IMR-90 (cell line): ENCODE measurements around the gene LYPD6. TPM values are rescaled to one million over a fixed set of nuclear protein-coding genes. Genes with fewer than 3 reads are reported as not detected.

Source experiments
- ATAC-seq: fragments of 200-7000 bp; cut with Tn5 transposase; 2 replicates; pipeline ENCODE4 v1.9.1; 2020; ENCODE audit warnings: low read depth, mild to moderate bottlenecking, moderate library complexity
- BruUV-seq: library from RNA; stranded (reverse); fragments of 400-500 nt; replicated peaks from 2 replicates; lab custom pipeline; 2021; lab: Mats Ljungman, UMichigan
- CTCF ChIA-PET: fragments of 300-600 bp; formaldehyde crosslinking; extraction: SDS; loops from one replicate; lab custom pipeline; 2021; ENCODE audit warnings: antibody characterized with exemption; lab: Yijun Ruan, JAX
- POLR2A ChIA-PET: fragments of 300-600 bp; sonication (Branson Sonifier 250); formaldehyde crosslinking; loops from one replicate; lab custom pipeline; 2022; ENCODE audit warnings: antibody characterized with exemption; ENCODE audit not compliant: unreplicated experiment; lab: Charles Lee
- DNase-seq: peaks from one replicate; pipeline ENCODE4 v3.0.0; 2013
- H2AFZ ChIP-seq: replicated peaks from 2 replicates; pipeline ENCODE3; 2013; ENCODE audit warnings: low read length, mild to moderate bottlenecking; ENCODE audit not compliant: poor library complexity
- H2AK5ac ChIP-seq: 2 replicates; pipeline ENCODE4 v1.6.1; 2013; ENCODE audit warnings: low read depth, low read length, inconsistent platforms
- H2AK9ac ChIP-seq: replicated peaks from 2 replicates; pipeline ENCODE3; 2013; ENCODE audit warnings: mild to moderate bottlenecking, low read depth, low read length, moderate library complexity; ENCODE audit not compliant: poor library complexity
- H2BK120ac ChIP-seq: 2 replicates; pipeline ENCODE4 v1.6.1; 2013; ENCODE audit warnings: low read depth, low read length, inconsistent platforms
- H2BK15ac ChIP-seq: 3 replicates; pipeline ENCODE4 v1.6.1; 2013; ENCODE audit warnings: low read depth, low read length, inconsistent platforms
- H2BK20ac ChIP-seq: 2 replicates; pipeline ENCODE4 v1.6.1; 2013; ENCODE audit warnings: low read depth, mild to moderate bottlenecking, inconsistent platforms, low read length, moderate library complexity
- H2BK5ac ChIP-seq: 2 replicates; pipeline ENCODE4 v1.6.1; 2013; ENCODE audit warnings: mild to moderate bottlenecking, low read depth, low read length, inconsistent platforms; ENCODE audit not compliant: poor library complexity, severe bottlenecking
- H3K14ac ChIP-seq: replicated peaks from 2 replicates; pipeline ENCODE4 v1.6.1; 2013; ENCODE audit warnings: low read depth, low read length, inconsistent platforms
- H3K18ac ChIP-seq: 2 replicates; pipeline ENCODE4 v1.6.1; 2013; ENCODE audit warnings: low read depth, low read length, control low read depth
- H3K23ac ChIP-seq: 2 replicates; pipeline ENCODE4 v1.6.1; 2013; ENCODE audit warnings: low read depth, low read length, inconsistent platforms
- H3K27ac ChIP-seq: 2 replicates; pipeline ENCODE4 v1.5.1; 2013; ENCODE audit warnings: mild to moderate bottlenecking, control low read depth, low read length; ENCODE audit not compliant: insufficient read depth
- H3K27me3 ChIP-seq: 2 replicates; pipeline ENCODE4 v1.6.1; 2013; ENCODE audit warnings: low read length; ENCODE audit not compliant: control insufficient read depth, insufficient read depth
- H3K36me3 ChIP-seq: 2 replicates; pipeline ENCODE4 v1.6.1; 2013; ENCODE audit warnings: low read length, mixed read lengths; ENCODE audit not compliant: control insufficient read depth, insufficient read depth
- H3K4ac ChIP-seq: 2 replicates; pipeline ENCODE4 v1.6.1; 2013; ENCODE audit warnings: low read depth, low read length, inconsistent platforms
- H3K4me1 ChIP-seq: 2 replicates; pipeline ENCODE4 v1.6.1; 2013; ENCODE audit warnings: low read length, mixed read lengths; ENCODE audit not compliant: control insufficient read depth, insufficient read depth
- H3K4me2 ChIP-seq: 2 replicates; pipeline ENCODE4 v1.6.1; 2013; ENCODE audit warnings: low read depth, mild to moderate bottlenecking, control low read depth, low read length, moderate library complexity
- H3K4me3 ChIP-seq: 2 replicates; pipeline ENCODE4 v1.5.1; 2013; ENCODE audit warnings: low read depth, mild to moderate bottlenecking, control low read depth, low read length, moderate library complexity; ENCODE audit not compliant: insufficient read depth
- H3K56ac ChIP-seq: 2 replicates; pipeline ENCODE4 v1.6.1; 2013; ENCODE audit warnings: low read length, inconsistent platforms; ENCODE audit not compliant: insufficient read depth; ENCODE audit errors: extremely low read depth
- H3K79me1 ChIP-seq, 2 experiments: 2 replicates each; pipeline ENCODE4 v1.6.1; 2013; ENCODE audit warnings: low read length in 2 of 2, inconsistent platforms in 1 of 2, low read depth in 1 of 2
- H3K9ac ChIP-seq: 2 replicates; pipeline ENCODE4 v1.6.1; 2013; ENCODE audit warnings: low read depth, low read length, control low read depth
- H3K9me1 ChIP-seq: 2 replicates; pipeline ENCODE4 v1.6.1; 2013; ENCODE audit warnings: low read length, inconsistent platforms; ENCODE audit not compliant: insufficient read depth
- H3K9me3 ChIP-seq: 2 replicates; pipeline ENCODE4 v1.6.1; 2013; ENCODE audit warnings: low read length; ENCODE audit not compliant: control insufficient read depth, insufficient read depth
- H4K20me1 ChIP-seq: 2 replicates; pipeline ENCODE4 v1.6.1; 2013; ENCODE audit warnings: low read length, inconsistent platforms; ENCODE audit not compliant: insufficient read depth
- H4K5ac ChIP-seq: 2 replicates; pipeline ENCODE4 v1.6.1; 2013; ENCODE audit warnings: mild to moderate bottlenecking, low read depth, low read length, control low read depth
- H4K8ac ChIP-seq, 2 experiments: 2 replicates each; pipeline ENCODE4 v1.6.1; 2013; ENCODE audit warnings: low read depth in 2 of 2, low read length in 2 of 2, control low read depth in 1 of 2, inconsistent platforms in 1 of 2
- H4K91ac ChIP-seq: 2 replicates; pipeline ENCODE4 v1.6.1; 2013; ENCODE audit warnings: low read depth, low read length, inconsistent platforms; ENCODE audit not compliant: insufficient read depth
- CHD1 ChIP-seq: IDR thresholded peaks from 2 replicates; pipeline ENCODE4 v1.6.1; 2012; ENCODE audit warnings: low read depth, low read length, improper control_type of control experiment
- MAZ ChIP-seq: IDR thresholded peaks from 2 replicates; pipeline ENCODE4 v1.6.1; 2012; ENCODE audit warnings: low read depth, mild to moderate bottlenecking, low read length, improper control_type of control experiment, moderate library complexity, borderline replicate concordance
- MXI1 ChIP-seq: IDR thresholded peaks from 2 replicates; pipeline ENCODE4 v1.6.1; 2012; ENCODE audit warnings: low read depth, mild to moderate bottlenecking, low read length, moderate library complexity, borderline replicate concordance
- NFE2L2 ChIP-seq: fragments of 150-350 bp; IDR thresholded peaks from 2 replicates; pipeline ENCODE4 v1.6.1; 2016; ENCODE audit warnings: low read depth, mild to moderate bottlenecking, low read length
- POLR2A ChIP-seq: IDR thresholded peaks from 2 replicates; pipeline ENCODE4 v1.6.1; 2012; ENCODE audit warnings: mild to moderate bottlenecking, low read depth, low read length
- WGBS, 2 experiments: methylation state at CpG; one replicate each; pipeline versions ENCODE4 v1.1.5 to v1.1.7; 2013; ENCODE audit warnings: missing lambda C conversion rate in 2 of 2; ENCODE audit not compliant: insufficient read length in 1 of 2; ENCODE audit errors: extremely low coverage in 2 of 2; 5-methylcytosine and 5-hydroxymethylcytosine counted together
- dilution Hi-C: fragments of 300-500 bp; cut with HindIII; formaldehyde crosslinking; loops from one replicate; pipeline ENCODE4 v1.14.3; 2018; ENCODE audit warnings: low sequenced_read_pairs; ENCODE audit not compliant: unreplicated experiment
- in situ Hi-C: fragments of 300-500 bp; cut with MboI; formaldehyde crosslinking; loops from 3 replicates; pipeline ENCODE4 v1.14.3; 2019; ENCODE audit warnings: low sequenced_read_pairs, inconsistent platforms, mixed read lengths
- intact Hi-C: fragments of 100-400 bp; cut with micrococcal nuclease; formaldehyde crosslinking; loops from 2 replicates; pipeline ENCODE4 v1.10.0; 2022
- polyA plus RNA-seq, 3 experiments: library from polyadenylated mRNA; depleted of rRNA; stranded (reverse); fragments of >200 nt; gene quantifications; 2 replicates each; pipeline ENCODE4 v1.2.3, GENCODE V29; 2012; ENCODE audit warnings: low replicate concordance in 1 of 3
- total RNA-seq: library from RNA; depleted of rRNA; stranded (reverse); fragments of >200 nt; gene quantifications from 2 replicates; pipeline ENCODE4 v1.2.3, GENCODE V29; 2012
- TF ChIP-seq, protein P1 (sequence below): fragments of 150-350 bp; IDR thresholded peaks from 2 replicates; pipeline ENCODE4 v1.6.1; 2016; ENCODE audit warnings: low read depth, mild to moderate bottlenecking, low read length, moderate library complexity, borderline replicate concordance

The LYPD6 gene
- total and polyA plus RNA-seq, 2 of the 4 experiments (the other 2 are of a cell fraction): 0.87 to 0.90 TPM

GRCh38 chr2:149464396-149464795 lies 134.0 kb downstream of the LYPD6 start:
- Histone ChIP-seq H2BK120ac (no peak overlapping the region), H2BK5ac (no peak overlapping the region), H2AFZ (no peak overlapping the region), H3K23ac (no peak overlapping the region), H2AK5ac (no peak overlapping the region), H3K14ac (no peak overlapping the region), H3K4me2 (no peak overlapping the region), H3K4ac (no peak overlapping the region), H3K56ac (no peak overlapping the region), H3K27ac (no peak overlapping the region), H2BK15ac (no peak overlapping the region), H2BK20ac (no peak overlapping the region), H4K5ac (no peak overlapping the region), H4K20me1 (no peaks in the 10 kb centered on the region), H3K18ac (no peak overlapping the region), H4K8ac (no peak overlapping the region), H3K4me1 (no peaks in the 10 kb centered on the region), H3K4me3 (no peak overlapping the region), H3K27me3 (no peaks in the 10 kb centered on the region), H3K9me3 (no peaks in the 10 kb centered on the region), H4K91ac (no peak overlapping the region), H3K79me1 (no peaks in the 10 kb centered on the region), H3K36me3 (no peaks in the 10 kb centered on the region), H3K9me1 (no peaks in the 10 kb centered on the region), H2AK9ac (no peak overlapping the region), H3K9ac (no peak overlapping the region)
- ChIA-PET POLR2A (no interaction called here), CTCF (no interaction called here)
- DNase-seq (no peak), ATAC-seq (no peak)
- intact Hi-C loops (no loop called here), in situ Hi-C loops (no loop called here), dilution Hi-C loops (no loop called here)
- BruUV-seq: no TSS peak
- no peak for TF ChIP-seq NFE2L2
- no peak for TF ChIP-seq POLR2A
- TF ChIP-seq, protein P1, sequence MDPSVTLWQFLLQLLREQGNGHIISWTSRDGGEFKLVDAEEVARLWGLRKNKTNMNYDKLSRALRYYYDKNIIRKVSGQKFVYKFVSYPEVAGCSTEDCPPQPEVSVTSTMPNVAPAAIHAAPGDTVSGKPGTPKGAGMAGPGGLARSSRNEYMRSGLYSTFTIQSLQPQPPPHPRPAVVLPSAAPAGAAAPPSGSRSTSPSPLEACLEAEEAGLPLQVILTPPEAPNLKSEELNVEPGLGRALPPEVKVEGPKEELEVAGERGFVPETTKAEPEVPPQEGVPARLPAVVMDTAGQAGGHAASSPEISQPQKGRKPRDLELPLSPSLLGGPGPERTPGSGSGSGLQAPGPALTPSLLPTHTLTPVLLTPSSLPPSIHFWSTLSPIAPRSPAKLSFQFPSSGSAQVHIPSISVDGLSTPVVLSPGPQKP: no peak
- no peak for TF ChIP-seq MXI1
- TF ChIP-seq MAZ: no peak
- TF ChIP-seq CHD1: no peak
- WGBS, 2 experiments: 100% methylated on average over 3 of the region's 7 CpGs; no CpG with 5 or more reads in 1 of the 2 experiments
